ENCODE data around the gene FMO4. TPM values are rescaled to one million over a fixed set of nuclear protein-coding genes. Genes with fewer than 3 reads are reported as not detected.
A peak's percentile ranks its signal among the peaks of the same experiment; 100 is the strongest.
"Not testable (repeated sequence)": the region's sequence is repeated elsewhere in the genome, so short reads cannot be mapped to it uniquely, and the experiment has no call there.

Gene FMO4
- total RNA-seq, 1 donor from 2014 or later = 3.6 TPM

DNA sequence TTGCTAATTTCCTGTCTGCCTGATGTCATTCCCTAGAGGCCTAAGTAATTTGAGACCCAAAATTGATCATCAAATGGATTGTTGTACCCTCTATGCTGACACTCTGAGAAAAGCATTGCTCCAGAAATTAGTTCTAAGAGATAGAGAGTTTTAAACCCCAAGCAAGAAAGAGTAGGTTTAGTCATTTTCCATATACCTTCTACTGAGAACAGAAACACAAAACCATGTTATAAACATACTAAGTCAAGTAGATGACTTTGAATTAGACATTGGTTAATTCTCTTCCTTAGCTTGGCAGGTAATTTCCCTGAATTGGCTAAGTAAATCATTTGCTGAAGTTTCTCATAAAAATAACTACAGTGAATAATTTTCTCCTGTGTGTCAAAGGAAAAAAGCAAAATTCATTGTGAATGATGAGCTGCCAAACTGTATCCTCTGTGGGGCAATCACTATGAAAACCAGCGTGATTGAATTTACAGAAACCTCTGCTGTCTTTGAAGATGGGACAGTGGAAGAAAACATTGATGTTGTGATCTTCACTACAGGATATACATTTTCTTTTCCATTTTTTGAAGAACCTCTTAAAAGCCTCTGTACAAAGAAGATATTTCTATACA, 20.1 kb downstream of the FMO4 start:
- DNase-seq (ENCODE audit: low spot score) = no peak

DNA sequence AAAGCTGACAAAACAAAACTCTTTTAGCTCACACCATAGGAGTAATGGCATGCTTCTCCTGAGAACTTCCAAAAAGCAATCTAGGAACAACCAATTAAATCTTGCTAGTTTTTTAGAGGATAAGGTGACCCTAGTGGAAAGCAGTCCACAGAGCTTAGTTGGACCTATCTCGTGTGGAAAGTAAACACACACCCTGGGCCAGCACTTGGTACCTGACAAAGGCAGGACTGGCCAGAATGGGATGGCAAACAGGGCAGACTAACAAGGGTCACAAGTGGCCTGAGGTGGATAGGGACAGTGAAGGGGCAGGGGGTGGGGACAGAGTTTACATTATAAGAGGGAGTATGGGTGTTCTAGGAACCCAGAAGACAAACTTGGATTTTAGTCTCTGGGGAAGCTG, 22.0 kb downstream of the FMO4 start:
- no peak for DNase-seq (ENCODE audit: low spot score)

DNA sequence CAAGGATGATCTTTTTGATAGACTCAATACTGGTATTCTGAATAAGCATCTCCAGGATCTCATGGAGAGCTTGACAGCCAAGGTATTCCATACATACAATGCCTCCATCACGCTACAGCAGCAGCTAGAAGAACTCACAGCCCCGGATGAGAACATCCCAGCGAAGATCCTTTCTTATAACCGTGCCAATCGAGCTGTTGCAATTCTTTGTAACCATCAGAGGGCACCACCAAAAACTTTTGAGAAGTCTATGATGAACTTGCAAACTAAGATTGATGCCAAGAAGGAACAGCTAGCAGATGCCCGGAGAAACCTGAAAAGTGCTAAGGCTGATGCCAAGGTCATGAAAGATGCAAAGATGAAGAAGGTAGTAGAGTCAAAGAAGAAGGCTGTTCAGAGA, 25.4 kb downstream of the FMO4 start:
- not testable (repeated sequence) for DNase-seq (ENCODE audit: low spot score)

DNA sequence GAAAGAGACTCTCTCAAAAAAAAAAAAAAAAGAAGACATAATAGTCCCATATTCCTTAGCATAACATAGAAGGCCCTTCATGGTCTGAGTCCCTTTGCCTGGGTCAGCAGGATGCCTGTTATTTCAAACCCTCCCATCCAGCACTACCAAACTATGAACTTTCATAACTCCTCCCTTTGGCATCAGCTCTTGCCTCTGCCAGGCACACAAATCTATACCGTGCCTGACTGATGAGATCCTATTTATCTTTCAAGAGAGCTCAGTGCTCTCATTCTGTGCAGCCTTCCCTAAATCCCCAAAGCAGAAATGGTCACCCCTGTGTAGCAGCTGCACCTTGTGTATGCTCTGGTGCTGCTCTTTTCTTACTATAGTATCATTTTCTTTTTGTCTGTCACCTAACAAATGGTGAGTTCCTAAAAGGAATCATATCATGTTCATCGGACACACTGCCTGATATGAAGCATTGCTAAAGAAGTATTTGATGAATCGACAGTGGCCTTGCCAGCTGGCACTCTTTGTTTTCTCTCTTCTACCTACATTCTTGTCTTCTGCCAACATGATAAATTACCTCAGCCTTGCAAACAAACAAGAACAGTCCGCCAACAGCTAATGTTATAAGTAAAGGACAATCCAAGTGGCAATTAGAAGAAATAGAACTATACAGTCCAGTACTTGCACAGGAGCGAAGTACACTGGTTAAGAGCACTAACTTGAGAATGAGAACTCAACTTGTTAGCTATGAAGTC, 29.9 kb downstream of the FMO4 start:
- peak; percentile 59 for DNase-seq (ENCODE audit: low spot score)

DNA sequence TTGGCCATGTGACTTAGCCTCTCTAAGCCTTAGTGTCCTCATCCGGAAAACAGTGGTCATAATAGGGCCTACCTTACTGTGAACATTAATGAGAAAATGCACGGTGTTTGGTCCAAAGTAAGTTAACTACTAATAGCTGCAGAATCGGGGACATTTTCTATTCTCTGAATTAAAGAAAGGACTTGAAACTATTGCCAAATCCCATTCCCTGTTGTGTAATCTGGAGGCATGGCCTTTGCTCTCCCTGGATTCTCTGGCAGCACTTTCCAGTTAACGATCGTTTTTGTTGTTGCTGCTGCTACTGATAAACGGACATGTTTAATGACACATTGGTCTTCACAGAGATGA, 30.5 kb downstream of the FMO4 start:
- DNase-seq (ENCODE audit: low spot score) = peak; percentile 50

DNA sequence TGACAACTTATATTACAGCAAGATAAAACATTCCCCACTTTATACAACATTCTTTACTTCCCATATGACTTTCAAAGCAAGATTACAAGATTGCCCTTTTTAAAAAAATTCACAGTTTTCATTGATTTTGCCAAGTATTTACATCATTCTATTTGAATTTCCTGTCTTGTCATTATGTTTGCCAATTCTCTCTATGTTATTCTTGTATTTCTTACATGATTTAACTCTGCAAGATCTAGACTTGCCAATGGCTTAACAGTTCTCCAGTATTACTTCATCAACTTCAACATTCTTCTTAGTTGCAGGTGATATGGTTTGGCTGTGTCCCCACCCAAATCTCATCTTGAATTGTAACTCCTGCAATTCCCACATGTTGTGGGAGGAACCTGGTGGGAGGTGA, 31.6 kb downstream of the FMO4 start:
- no peak for DNase-seq (ENCODE audit: low spot score)

DNA sequence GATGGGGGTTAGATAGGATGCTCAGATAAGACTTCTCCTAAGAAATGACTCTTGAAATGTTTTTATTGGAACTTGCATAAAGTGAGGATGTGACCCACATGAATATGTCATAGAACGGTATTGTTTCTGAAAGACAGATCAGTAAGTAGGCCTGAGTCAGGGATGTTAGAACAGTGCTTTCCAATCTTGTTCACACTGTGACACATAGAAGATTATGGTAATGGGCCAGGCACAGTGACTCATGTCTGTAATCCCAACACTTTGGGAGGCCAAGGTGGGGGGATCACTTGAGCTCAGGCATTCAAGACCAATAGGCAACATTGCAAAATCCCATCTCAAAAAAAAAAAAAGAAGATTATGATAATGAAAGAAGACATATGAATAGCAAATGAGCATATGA, 32.9 kb downstream of the FMO4 start:
- DNase-seq (ENCODE audit: low spot score) = no peak

DNA sequence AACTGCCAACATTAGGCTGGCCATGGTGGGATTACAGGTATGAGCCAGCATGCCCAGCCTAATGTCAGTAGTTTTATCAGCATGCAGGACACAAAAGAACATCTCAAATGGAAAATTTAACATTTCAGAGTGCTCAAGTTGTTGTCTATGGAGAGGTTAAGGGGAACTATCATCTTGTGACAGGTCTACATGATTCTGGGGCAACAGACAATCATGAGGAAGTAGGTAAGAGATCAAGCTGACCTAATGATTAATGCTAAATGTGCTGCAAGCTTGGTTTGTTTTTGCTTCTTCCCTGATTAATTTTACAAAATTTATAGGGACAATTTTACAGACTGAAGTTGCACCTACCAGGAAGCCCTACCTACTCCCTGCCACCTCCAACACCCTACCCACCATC, 36.6 kb downstream of the FMO4 start:
- DNase-seq (ENCODE audit: low spot score) = no peak

DNA sequence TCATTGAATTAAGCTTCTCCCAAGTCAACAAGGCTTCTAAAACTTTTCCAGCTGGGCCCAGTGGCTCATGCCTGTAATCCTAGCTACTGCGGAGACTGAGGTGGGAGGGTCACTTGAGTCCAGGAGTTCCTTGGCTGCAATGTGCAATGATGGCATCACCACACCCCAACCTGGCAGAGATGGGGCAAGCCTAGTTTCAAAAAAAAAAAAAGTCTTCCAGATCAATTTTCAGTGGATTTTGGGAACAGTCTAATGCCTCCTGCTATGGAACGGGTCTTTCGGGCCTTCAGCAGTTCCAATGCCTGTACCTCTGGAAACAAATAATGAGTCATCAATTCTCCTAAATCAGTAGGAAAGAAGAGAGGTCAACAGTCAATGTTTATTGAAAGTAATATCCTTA, 38.0 kb downstream of the FMO4 start:
- no peak for DNase-seq (ENCODE audit: low spot score)

DNA sequence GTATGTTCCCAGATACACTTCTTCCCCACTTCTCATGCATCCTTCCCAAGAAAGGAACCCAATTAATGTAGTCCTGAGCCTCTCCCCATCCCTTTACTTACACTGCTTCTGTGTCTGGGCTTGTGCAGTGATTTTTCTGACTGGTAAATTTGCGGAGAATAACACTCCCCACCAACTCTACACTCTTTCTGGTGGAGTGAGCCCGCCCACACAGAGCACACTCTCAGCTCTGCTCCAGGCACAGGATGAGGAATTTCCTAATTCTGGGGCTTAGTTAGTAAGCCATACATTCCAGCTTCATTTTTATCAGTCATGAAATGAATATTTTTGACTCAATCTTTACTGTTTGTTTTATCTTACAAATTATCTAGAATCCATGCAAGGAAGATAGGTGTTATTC, 38.6 kb downstream of the FMO4 start:
- no peak for DNase-seq (ENCODE audit: low spot score)

DNA sequence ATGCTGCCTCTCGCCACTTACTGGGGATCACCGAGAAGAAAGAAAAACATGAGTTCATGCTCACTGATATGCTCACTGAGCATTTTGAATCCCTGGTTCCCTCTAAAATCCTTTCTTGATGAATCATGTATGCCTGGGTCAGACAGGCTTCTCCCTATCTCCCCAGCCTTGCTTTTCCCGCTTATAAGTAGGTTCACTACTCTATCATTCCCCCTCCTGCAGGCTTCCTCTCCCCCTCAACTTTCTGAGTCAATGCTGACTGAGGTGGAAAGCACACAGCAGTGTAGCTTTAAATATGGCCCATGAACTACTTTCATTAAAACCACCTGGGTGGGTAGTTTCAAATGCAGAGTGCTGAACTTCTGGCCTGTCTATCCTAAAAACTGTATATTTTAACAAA, 41.7 kb downstream of the FMO4 start:
- DNase-seq (ENCODE audit: low spot score) = no peak

DNA sequence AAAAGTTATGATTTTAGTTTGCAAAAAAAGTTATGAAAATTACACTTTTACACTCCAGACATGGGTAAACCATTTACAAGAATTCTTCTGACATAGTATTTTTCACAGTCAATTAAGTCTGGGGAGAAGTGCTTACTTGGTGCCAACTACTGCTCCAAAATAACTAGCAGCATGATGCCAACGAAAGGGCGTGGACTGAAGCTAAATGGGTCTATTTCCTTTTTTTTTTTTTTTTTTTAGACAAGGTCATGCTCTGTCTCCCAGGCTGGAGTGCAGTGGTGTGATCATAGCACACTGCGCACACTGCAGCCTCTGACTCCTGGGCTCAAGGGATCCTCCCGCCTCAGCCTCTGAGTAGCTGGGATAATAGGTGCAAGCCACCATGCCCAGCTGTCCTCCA, 43.2 kb downstream of the FMO4 start:
- DNase-seq (ENCODE audit: low spot score) = no peak

DNA sequence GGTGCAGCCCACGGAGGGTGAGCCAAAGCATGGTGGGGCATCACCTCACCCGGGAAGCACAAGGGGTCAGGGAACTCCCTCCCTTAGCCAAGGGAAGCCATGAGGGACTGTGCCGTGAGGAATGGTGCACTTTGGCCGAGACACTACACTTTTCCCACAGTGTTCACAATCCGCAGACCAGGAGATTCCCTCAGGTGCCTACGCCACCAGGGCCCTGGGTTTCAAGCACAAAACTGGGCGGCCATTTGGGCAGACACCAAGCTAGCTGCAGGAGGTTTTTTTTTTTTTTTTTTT, 45.3 kb downstream of the FMO4 start:
- not testable (repeated sequence) for DNase-seq (ENCODE audit: low spot score)

DNA sequence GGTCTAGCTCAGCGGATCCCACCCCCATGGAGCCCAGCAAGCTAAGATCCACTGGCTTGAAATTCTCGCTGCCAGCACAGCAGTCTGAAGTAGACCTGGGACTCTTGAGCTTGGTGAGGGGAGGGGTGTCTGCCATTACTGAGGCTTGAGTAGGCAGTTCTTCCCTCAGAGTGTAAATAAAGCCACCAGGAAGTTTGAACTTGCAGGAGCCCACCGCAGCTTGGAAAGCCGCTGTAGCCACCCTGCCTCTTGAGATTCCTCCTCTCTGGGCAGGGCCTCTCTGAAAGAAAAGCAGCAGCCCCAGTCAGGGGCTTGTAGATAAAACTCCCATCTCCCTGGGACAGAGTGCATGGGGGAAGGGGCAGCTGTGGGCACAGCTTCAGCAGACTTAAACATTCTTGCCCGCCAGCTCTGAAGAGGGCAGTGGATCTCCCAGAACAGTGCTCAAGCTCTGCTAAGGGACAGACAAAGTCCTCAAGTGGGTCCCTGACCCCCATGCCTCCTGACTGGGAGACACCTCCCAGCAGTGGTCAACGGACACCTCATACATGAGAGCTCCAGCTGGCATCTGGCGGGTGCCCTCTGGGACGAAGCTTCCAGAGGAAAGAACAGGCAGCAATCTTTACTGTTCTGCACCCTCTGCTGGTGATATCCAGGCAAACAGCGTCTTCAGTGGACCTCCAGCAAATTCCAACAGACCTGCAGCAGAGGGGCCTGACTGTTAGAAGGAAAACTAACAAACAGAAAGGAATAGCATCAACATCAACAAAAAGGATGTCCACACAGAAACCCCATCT, 45.9 kb downstream of the FMO4 start:
- peak; percentile 17 for DNase-seq (ENCODE audit: low spot score)

DNA sequence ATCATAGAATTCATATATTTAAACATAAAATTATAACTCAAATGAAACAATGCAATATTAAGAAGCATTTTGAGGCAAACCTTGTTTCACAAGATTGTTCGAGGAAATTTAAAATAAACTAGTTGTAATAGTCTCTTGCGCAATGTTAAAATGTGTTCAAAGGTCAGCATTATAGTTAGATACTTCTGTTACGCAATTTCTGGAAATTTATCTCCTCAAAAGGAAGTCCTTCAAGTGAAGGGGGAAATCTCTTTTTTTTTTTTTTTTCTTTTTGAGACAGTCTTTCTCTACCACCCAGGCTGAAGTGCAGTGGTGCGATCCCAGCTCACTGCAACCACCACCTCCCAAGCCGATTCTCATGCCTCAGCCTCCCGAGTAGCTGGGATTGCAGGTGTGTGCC, 52.1 kb downstream of the FMO4 start:
- DNase-seq (ENCODE audit: low spot score) = no peak

DNA sequence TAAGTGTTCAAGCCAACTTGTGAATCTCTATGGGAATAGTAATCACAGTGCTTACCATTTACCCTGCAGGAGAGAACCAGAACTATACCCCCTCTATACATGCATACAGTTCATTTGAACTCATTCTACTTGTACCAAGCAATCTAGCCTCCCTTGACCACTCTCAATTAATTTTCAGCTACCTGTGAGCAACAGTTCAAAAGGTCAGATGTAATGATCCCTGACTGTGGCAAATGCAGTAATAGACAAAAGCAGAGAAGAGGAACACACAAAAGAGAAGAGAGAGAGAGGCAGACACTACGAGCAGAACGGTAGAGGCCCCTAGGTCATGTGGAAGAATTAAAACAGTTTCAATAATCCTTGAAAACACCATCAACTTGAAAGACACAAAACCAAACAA, 52.8 kb downstream of the FMO4 start:
- DNase-seq (ENCODE audit: low spot score) = no peak

DNA sequence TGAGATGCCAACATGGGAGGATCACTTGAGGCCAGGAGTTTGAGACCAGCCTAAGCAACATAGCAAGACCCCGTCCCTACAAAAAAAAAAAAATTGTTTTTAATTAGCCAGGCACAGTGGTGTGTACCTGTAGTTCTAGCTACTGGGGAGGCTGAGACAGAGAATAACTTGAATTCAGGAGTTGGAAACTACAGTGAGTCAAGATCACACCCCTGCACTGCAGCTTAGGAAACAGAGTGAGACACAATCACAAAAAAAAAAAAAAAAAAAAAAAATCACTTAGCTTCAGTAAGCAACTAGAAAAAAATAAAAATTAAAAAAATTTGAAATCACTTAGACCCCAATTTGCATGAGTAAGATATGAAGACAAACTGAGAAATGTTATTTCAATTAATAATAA, 53.5 kb downstream of the FMO4 start:
- no peak for DNase-seq (ENCODE audit: low spot score)

DNA sequence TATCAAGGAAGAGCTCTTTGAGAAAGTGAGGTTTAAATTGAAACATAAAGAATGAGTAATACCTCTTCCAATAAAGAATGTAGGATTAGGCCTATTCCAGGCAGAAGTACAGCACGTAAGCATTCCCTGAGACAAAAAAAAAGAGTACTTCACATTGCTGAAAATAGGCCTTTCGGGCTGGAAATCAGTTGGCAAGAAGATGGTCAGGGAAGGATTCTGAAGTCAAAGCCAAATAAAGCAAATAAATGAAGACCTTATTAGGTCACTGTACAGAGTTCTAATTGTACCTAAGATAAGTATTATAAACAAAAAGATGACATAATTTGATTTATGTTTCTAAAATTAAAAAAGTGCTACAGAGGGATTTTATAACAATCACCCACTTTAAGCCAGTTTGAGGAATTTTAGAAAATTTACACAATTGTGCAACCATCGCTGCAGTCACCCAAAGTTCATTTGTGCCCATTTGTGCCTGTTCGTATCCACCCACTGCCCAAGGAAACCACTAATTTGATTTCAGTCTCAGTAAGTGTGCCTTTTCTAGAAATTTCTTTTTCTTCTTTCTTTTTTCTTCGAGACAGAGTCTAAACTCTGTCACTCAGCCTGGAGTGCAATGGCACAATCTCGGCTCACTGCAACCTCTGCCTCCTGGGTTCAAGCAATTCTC, 58.6 kb downstream of the FMO4 start:
- no peak for DNase-seq (ENCODE audit: low spot score)

DNA sequence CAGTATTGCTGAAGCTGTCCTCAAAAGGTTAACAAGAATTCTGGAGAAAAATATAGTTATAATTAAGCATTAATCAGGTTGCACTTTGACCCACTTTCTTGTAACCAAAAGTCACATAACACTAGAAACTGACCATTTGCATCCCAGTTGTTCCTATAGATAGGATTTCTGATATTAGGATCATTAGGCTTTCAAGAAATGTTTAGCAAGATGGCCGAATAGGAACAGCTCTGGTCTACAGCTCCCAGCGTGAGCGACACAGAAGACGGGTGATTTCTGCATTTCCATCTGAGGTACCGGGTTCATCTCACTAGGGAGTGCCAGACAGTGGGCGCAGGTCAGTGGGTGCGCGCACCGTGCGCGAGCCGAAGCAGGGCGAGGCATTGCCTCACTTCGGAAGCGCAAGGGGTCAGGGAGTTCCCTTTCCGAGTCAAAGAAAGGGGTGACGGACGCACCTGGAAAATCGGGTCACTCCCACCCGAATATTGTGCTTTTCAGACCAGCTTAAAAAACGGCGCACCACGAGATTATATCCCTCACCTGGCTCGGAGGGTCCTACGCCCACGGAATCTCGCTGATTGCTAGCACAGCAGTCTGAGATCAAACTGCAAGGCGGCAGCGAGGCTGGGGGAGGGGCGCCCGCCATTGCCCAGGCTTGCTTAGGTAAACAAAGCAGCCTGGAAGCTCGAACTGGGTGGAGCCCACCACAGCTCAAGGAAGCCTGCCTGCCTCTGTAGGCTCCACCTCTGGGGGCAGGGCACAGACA, 59.6 kb downstream of the FMO4 start:
- not testable (repeated sequence) for DNase-seq (ENCODE audit: low spot score)

DNA sequence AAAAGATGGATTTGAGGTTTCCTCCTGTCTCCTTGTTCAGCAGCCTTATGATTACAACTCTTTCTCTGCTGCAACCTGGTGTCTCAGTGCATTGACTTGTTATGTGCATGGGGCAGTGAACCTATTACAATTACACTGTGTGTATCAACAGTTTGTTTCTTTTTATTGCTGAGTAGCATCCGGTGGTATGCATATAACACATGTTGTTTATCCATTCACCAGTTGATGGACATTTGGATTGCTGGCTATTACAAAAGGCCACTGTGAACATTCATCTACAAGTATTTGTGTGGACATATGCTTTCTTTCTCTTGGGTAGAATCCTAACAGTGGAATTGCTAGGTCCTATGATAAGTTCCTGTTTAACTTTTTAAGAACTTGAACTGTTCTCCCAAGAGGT, 65.9 kb downstream of the FMO4 start:
- no peak for DNase-seq (ENCODE audit: low spot score)

DNA sequence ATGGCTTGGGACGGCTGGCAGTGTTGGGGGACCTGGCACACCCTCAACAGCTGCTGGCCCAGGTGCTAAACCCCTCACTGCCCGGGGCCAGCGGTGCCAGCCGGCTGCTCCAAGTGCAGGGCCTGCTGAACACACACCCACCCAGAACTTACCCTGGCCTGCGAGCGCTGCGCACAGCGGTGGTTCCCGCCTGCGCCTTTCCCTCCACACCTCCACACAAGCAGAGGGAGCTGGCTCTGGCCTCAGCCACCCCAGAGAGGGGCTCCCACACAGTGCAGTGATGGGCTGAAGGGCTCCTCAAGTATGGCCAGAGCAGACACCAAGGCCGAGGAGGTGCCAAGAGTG, 67.9 kb downstream of the FMO4 start:
- DNase-seq (ENCODE audit: low spot score) = no peak

DNA sequence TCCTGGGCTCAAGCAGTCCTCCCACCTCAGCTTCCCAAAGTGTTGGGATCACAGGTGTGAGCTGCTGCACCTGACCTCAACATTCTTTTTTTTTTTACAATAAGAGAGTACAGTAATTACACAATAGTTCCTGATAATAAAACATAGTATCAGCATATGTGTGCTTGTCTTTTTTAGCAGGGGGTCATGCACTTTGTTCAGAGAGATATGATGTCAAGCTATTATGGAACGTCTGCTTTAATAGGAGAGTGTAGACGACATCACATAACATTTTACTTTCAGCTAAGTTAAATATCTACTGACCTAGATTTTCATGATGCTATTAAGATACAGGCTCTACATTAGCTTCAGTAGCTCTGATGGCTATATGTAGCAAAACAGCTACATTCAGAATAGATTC, 70.5 kb downstream of the FMO4 start:
- no peak for DNase-seq (ENCODE audit: low spot score)
